Progenitor cell of endocrine pancreas (in vitro differentiated cells): ENCODE measurements around the gene GPC3. TPM values are rescaled to one million over a fixed set of nuclear protein-coding genes. Genes with fewer than 3 reads are reported as not detected.

Source experiments
- DNase-seq: peaks from one replicate; pipeline ENCODE4 v3.0.0; 2021; ENCODE audit warnings: low spot score; ENCODE audit not compliant: unreplicated experiment
- H3K27ac Mint-ChIP-seq: 2 replicates; pipeline ENCODE4 v1.8.0; 2021; ENCODE audit warnings: mild to moderate bottlenecking, moderate library complexity, mixed read lengths
- H3K27me3 Mint-ChIP-seq: 2 replicates; pipeline ENCODE4 v1.8.0; 2021; ENCODE audit warnings: mixed read lengths
- H3K36me3 Mint-ChIP-seq: 2 replicates; pipeline ENCODE4 v1.8.0; 2022; ENCODE audit warnings: mixed read lengths; ENCODE audit not compliant: insufficient read depth
- H3K4me1 Mint-ChIP-seq: 2 replicates; pipeline ENCODE4 v1.8.0; 2021; ENCODE audit warnings: low read depth, mixed read lengths
- H3K4me3 Mint-ChIP-seq: 2 replicates; pipeline ENCODE4 v1.8.0; 2021; ENCODE audit warnings: low read depth, mild to moderate bottlenecking, moderate library complexity, mixed read lengths
- H3K9me3 Mint-ChIP-seq: 2 replicates; pipeline ENCODE4 v1.8.0; 2021; ENCODE audit warnings: low read depth, mixed read lengths
- CTCF ChIP-seq: fragments of 200-600 bp; sonication (generic); IDR thresholded peaks from one replicate; pipeline ENCODE4 v1.5.0; 2021; ENCODE audit warnings: antibody characterized with exemption, mild to moderate bottlenecking; ENCODE audit not compliant: unreplicated experiment
- total RNA-seq: library from RNA; stranded (reverse); gene quantifications from 2 replicates; pipeline ENCODE4 v1.2.1, GENCODE V29; 2021

GPC3 gene
- total RNA-seq, 1 donor from 2014 or later = 197 TPM

GRCh38 chrX:133638285-133638684 is 347.1 kb downstream of the GPC3 start:
- Mint-ChIP-seq H3K4me3 (no peak overlapping the region), H3K4me1 (peaks cover 19% of the 10 kb centered on the region), H3K27ac (no peak overlapping the region), H3K36me3 (no peaks in the 10 kb centered on the region), H3K9me3 (no peaks in the 10 kb centered on the region), H3K27me3 (no peaks in the 10 kb centered on the region)
- no peak for DNase-seq
- TF ChIP-seq CTCF = no peak

GRCh38 chrX:133637765-133638164 is 347.6 kb downstream of the GPC3 start:
- no peak overlapping the region for H3K4me3 Mint-ChIP-seq
- H3K27ac Mint-ChIP-seq = no peak overlapping the region
- no peaks in the 10 kb centered on the region for H3K9me3 Mint-ChIP-seq
- no peaks in the 10 kb centered on the region for H3K36me3 Mint-ChIP-seq
- no peak for TF ChIP-seq CTCF
- H3K4me1 Mint-ChIP-seq = peaks cover 19% of the 10 kb centered on the region
- no peaks in the 10 kb centered on the region for H3K27me3 Mint-ChIP-seq
- DNase-seq = no peak

- Mint-ChIP-seq H3K27me3 (no peaks in the 10 kb centered on the region), H3K27ac (no peak overlapping the region), H3K36me3 (no peaks in the 10 kb centered on the region), H3K9me3 (no peaks in the 10 kb centered on the region), H3K4me1 (peaks cover 14% of the 10 kb centered on the region), H3K4me3 (no peak overlapping the region)
- no peak for DNase-seq
- TF ChIP-seq CTCF = no peak
These were observed 349.4 kb downstream of the GPC3 start for GRCh38 chrX:133636009-133636408.

GRCh38 chrX:133634416-133634815 is 351.0 kb downstream of the GPC3 start:
- no peak overlapping the region for H3K27ac Mint-ChIP-seq
- TF ChIP-seq CTCF = no peak
- no peak for DNase-seq
- no peaks in the 10 kb centered on the region for H3K36me3 Mint-ChIP-seq
- peaks cover 5% of the 10 kb centered on the region for H3K4me1 Mint-ChIP-seq
- no peak overlapping the region for H3K4me3 Mint-ChIP-seq
- no peaks in the 10 kb centered on the region for H3K27me3 Mint-ChIP-seq
- no peaks in the 10 kb centered on the region for H3K9me3 Mint-ChIP-seq

GRCh38 chrX:133633950-133634349 is 351.4 kb downstream of the GPC3 start:
- DNase-seq = no peak
- Mint-ChIP-seq H3K27ac (no peak overlapping the region), H3K27me3 (no peaks in the 10 kb centered on the region), H3K36me3 (no peaks in the 10 kb centered on the region), H3K4me3 (no peak overlapping the region), H3K9me3 (no peaks in the 10 kb centered on the region), H3K4me1 (peaks cover 5% of the 10 kb centered on the region)
- TF ChIP-seq CTCF = no peak
